ENCODE results near the gene CPEB4.

GRCh38 chr5:173903396-173904140 is 15.4 kb downstream of the CPEB4 start:
- TF ChIP-seq POLR2A (IDR thresholded peaks at IDR 0.05) (no peak), CTCF (IDR thresholded peaks at IDR 0.05) (no peak)

Measured in adrenal gland (tissue), 5 donors.